Thyroid gland (tissue), 4 donors: Measurements from ENCODE around the gene TMC3. TPM values are rescaled to one million over a fixed set of nuclear protein-coding genes. Genes with fewer than 3 reads are reported as not detected.
A peak's percentile ranks its signal among the peaks of the same experiment; 100 is the strongest.

Experiments used
- DNase-seq, 2 donors: peaks; one replicate each; pipeline ENCODE4 v3.0.0-alpha.2; 2019
- H3K27ac ChIP-seq, 3 donors: fragments of 200-600 bp; sonication (generic); 1 replicate in 2 of 3; 2 replicates in 1 of 3; pipeline ENCODE4 v1.5.1; 2016 to 2019; ENCODE audit warnings: mild to moderate bottlenecking in 1 of 3, moderate library complexity in 1 of 3
- H3K27me3 ChIP-seq: fragments of 200-600 bp; sonication (generic); one replicate; pipeline ENCODE4 v1.5.1; 2019
- H3K36me3 ChIP-seq, 2 donors: fragments of 200-600 bp; sonication (generic); one replicate each; pipeline ENCODE4 v1.5.1; 2016 to 2019
- H3K4me1 ChIP-seq, 2 donors: fragments of 200-600 bp; sonication (generic); one replicate each; pipeline ENCODE4 v1.5.1; 2017 to 2019
- H3K4me3 ChIP-seq, 3 donors: fragments of 200-600 bp; sonication (generic); replicated peaks in 1 of 3; 1 replicate in 2 of 3; 2 replicates in 1 of 3; pipeline ENCODE4 v1.5.1; 2016; ENCODE audit warnings: mild to moderate bottlenecking in 1 of 3
- H3K9me3 ChIP-seq: fragments of 200-600 bp; sonication (generic); one replicate; pipeline ENCODE4 v1.5.1; 2017
- POLR2A ChIP-seq, 2 donors: fragments of 450-650 bp; IDR thresholded peaks; one replicate each; pipeline ENCODE4 v1.6.1; 2017; ENCODE audit warnings: antibody characterized with exemption in 2 of 2, mild to moderate bottlenecking in 2 of 2, moderate library complexity in 1 of 2
- WGBS, 2 donors: methylation state at CpG; one replicate each; pipeline ENCODE4 v1.1.5; 2017; 5-methylcytosine and 5-hydroxymethylcytosine counted together
- intact Hi-C: fragments of 100-400 bp; cut with DNase I; formaldehyde crosslinking; loops from one replicate; pipeline ENCODE4 v1.15.1; 2023
- total RNA-seq, 4 donors: library from RNA; depleted of rRNA; stranded (reverse); fragments of >200 nt; gene quantifications; one replicate each; pipeline ENCODE4 v1.2.3, GENCODE V29; 2016
- TF ChIP-seq, protein P1 (sequence below), 6 experiments: fragments of 200-600 bp in 3 of 6; fragments of 450-650 bp in 3 of 6; sonication (generic) in 3 of 6; IDR thresholded peaks; one replicate each; pipeline ENCODE4 v1.5.1; 2016 to 2019; ENCODE audit warnings: antibody characterized with exemption in 6 of 6, mild to moderate bottlenecking in 2 of 6, inconsistent platforms in 1 of 6, moderate library complexity in 1 of 6

TMC3 gene
- total RNA-seq, 4 donors from 2014 or later = 0.33 to 0.40 (median 0.34) TPM; not detected in 1

DNA sequence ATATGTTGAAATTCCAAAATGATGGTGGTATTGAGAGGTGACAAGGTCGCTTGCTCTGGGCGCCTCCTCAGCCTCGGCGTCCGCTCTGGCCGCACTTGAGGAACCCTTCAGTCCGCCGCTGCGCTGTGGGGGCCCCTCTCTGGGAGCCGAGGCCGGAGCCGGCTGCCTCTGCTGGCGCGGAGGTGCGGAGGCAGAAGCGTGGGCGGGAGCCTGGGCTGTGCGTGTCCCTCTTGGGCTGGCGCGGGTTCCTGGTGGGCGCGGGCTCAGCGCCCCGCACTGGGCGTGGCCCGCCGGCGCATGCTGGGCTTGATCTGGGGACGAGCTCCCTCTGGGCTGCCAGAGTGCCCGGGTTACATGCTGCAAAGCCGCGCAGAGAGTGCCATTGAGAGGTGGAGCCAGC lies 39.8 kb upstream of the TMC3 start:
- intact Hi-C loops = no loop called here
- WGBS, 2 donors = 96% methylated on average over 22 to 26 of the region's 32 CpGs
- Histone ChIP-seq H3K4me1 (peaks cover 4 to 7% of the 10 kb centered on the region in 2 donors), H3K36me3 (no peaks in the 10 kb centered on the region), H3K27me3 (no peaks in the 10 kb centered on the region), H3K4me3 (no peak overlapping the region), H3K9me3 (no peaks in the 10 kb centered on the region), H3K27ac (no peak overlapping the region)
- TF ChIP-seq POLR2A (IDR thresholded peaks at IDR 0.05) = no peak
- TF ChIP-seq, protein P1, sequence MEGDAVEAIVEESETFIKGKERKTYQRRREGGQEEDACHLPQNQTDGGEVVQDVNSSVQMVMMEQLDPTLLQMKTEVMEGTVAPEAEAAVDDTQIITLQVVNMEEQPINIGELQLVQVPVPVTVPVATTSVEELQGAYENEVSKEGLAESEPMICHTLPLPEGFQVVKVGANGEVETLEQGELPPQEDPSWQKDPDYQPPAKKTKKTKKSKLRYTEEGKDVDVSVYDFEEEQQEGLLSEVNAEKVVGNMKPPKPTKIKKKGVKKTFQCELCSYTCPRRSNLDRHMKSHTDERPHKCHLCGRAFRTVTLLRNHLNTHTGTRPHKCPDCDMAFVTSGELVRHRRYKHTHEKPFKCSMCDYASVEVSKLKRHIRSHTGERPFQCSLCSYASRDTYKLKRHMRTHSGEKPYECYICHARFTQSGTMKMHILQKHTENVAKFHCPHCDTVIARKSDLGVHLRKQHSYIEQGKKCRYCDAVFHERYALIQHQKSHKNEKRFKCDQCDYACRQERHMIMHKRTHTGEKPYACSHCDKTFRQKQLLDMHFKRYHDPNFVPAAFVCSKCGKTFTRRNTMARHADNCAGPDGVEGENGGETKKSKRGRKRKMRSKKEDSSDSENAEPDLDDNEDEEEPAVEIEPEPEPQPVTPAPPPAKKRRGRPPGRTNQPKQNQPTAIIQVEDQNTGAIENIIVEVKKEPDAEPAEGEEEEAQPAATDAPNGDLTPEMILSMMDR (IDR thresholded peaks at IDR 0.05) = no peak
- DNase-seq = no peak

DNA sequence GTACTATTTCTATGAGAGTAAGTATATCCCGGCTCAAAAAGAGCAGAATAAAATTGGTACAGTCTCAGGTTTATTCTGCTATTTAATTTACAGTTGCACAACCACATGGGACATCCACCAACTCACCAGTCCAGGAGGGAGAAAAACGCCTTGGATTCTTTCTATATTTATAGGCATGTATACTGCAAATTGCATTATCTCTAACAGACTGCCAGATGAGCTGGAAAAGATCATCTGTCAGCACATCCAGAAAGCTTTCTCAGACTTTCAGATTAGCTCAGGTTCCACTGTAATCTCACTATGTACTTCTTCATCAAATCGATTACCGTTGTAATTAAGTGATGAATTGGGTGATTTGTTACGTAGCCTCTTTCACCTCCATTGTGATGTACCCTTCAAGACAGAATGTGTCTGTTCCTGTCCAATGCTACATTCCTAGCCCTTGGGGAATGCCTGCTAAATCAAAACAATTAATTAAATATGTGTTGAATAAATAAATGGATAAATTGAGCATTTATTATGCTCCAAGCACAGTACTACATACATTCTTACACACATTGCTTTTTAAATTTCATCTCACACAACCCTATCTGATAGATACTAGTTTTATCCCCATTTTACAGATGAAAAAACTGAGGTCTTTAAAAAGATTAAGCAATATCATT lies 38.1 kb upstream of the TMC3 start:
- Histone ChIP-seq H3K36me3 (no peaks in the 10 kb centered on the region), H3K27ac (no peak overlapping the region), H3K27me3 (no peaks in the 10 kb centered on the region), H3K4me1 (peaks cover 4 to 7% of the 10 kb centered on the region in 2 donors), H3K4me3 (no peak overlapping the region), H3K9me3 (no peaks in the 10 kb centered on the region)
- WGBS, 2 donors = 86% methylated on average over 5 of the region's 5 CpGs
- intact Hi-C loops = no loop called here
- TF ChIP-seq, protein P1 (IDR thresholded peaks at IDR 0.05) = no peak
- TF ChIP-seq POLR2A (IDR thresholded peaks at IDR 0.05) = no peak
- no peak for DNase-seq

DNA sequence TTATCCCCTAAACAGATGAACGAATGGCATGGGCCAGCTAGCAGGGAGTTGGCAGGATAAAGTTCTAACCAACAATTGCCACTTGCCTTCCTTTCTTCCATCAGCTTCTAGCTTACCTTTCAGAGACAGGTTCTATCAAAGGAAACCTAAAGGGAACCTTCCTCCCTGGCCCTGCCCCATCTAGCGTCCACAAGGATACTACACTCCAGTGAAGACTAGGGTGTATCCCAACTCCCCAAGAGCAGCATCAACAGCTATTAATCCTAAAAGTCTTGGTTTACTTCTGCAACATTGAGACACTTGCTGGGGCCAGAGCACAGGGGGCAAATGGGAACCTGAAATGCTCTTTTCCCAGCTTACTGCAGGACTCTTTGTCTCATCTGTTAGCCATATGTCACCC lies 37.0 kb upstream of the TMC3 start:
- no peak overlapping the region for H3K27ac ChIP-seq
- no peaks in the 10 kb centered on the region for H3K27me3 ChIP-seq
- TF ChIP-seq POLR2A (IDR thresholded peaks at IDR 0.05) = no peak
- TF ChIP-seq, protein P1 (IDR thresholded peaks at IDR 0.05) = no peak
- no peaks in the 10 kb centered on the region for H3K9me3 ChIP-seq
- no peak for DNase-seq
- intact Hi-C loops = no loop called here
- H3K4me1 ChIP-seq = peaks cover 4 to 7% of the 10 kb centered on the region in 2 donors
- no peaks in the 10 kb centered on the region for H3K36me3 ChIP-seq
- H3K4me3 ChIP-seq = no peak overlapping the region
- WGBS, 2 donors = 66 to 73% methylated on average over 2 of the region's 2 CpGs

DNA sequence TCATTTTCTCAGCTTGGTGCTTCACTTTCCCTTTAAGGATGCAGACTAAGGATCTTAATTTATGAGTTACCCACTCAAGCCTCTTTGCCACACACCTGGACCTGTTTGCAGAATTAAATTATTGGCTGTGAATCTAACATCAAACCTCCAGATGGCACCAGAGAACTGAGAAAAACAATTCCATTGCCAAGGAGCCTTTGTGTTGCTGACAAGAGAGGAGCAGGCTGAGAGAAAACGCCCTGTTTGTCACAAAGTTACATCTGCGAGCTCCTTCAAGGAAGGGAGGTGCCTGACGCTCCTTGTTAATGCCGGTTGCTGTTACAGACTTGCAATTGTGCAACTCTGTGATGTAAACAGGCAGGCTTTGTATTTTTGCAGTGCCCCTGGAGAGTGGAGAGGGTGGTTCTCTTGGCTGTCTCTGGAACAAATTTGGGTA lies 36.3 kb upstream of the TMC3 start:
- Histone ChIP-seq H3K27ac (no peak overlapping the region), H3K4me1 (peaks cover 4 to 7% of the 10 kb centered on the region in 2 donors), H3K4me3 (no peak overlapping the region), H3K36me3 (no peaks in the 10 kb centered on the region), H3K27me3 (no peaks in the 10 kb centered on the region), H3K9me3 (no peaks in the 10 kb centered on the region)
- WGBS, 2 donors = 0% methylated on average over 4 of the region's 4 CpGs
- intact Hi-C loops = no loop called here
- peak; percentile 26 to 42 for DNase-seq
- TF ChIP-seq, protein P1 (IDR thresholded peaks at IDR 0.05) = peak in 4 of 6 experiments; percentile 51 to 71 (median 57)
- no peak for TF ChIP-seq POLR2A (IDR thresholded peaks at IDR 0.05)

DNA sequence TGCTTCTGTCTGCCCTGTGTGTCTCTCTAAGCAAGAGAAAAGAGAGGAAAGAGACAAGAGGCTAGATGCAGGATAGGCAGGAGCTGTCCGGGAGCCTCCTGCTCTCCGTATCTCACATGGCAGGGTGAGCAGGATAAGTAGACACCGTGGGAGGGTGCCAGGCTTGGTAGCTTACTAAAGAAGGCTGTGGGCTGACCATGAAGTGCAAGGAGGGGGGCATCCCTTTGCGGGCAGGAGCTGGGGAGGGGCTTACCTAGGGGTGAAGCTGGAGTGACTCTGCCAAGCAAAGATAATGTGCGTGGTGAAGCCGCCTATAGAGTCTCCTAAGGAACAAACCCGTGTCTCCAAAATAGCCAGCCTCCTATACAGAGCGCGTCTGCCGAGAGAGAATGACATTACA lies 33.7 kb upstream of the TMC3 start:
- TF ChIP-seq POLR2A (IDR thresholded peaks at IDR 0.05) = no peak
- TF ChIP-seq, protein P1 (IDR thresholded peaks at IDR 0.05) = no peak
- peaks cover 4 to 7% of the 10 kb centered on the region in 2 donors for H3K4me1 ChIP-seq
- peak in 1 of 2 donors; percentile 4 for DNase-seq
- no peaks in the 10 kb centered on the region for H3K9me3 ChIP-seq
- WGBS, 2 donors = 57 to 62% methylated on average over 10 of the region's 10 CpGs
- H3K4me3 ChIP-seq = no peak overlapping the region
- intact Hi-C loops = loop anchor here (10.0 kb wide), 1 partner anchor 303 kb away; no protein-coding TSS in a partner anchor
- H3K27me3 ChIP-seq = no peaks in the 10 kb centered on the region
- no peak overlapping the region for H3K27ac ChIP-seq
- no peaks in the 10 kb centered on the region for H3K36me3 ChIP-seq
